BLaER1 treated with 17β-estradiol and CSF1 and Interleukin-3, amounts not matched to agents 10 nM and 100 nM (cell line): ENCODE results near the gene SUPT3H.
"Not testable (repeated sequence)": the region's sequence is repeated elsewhere in the genome, so short reads cannot be mapped to it uniquely, and the experiment has no call there.

Experiments used
- H3K27ac ChIP-seq, 11 experiments: shearing (Covaris generic); formaldehyde crosslinking; 2 replicates each; pipeline ENCODE4 v1.8.1; 2022
- H3K27me3 ChIP-seq, 11 experiments: shearing (Covaris generic); formaldehyde crosslinking; 2 replicates each; pipeline ENCODE4 v1.8.1; 2022
- H3K36me3 ChIP-seq, 11 experiments: shearing (Covaris generic); formaldehyde crosslinking; 2 replicates each; pipeline ENCODE4 v1.8.1; 2022
- H3K4me1 ChIP-seq, 10 experiments: shearing (Covaris generic); formaldehyde crosslinking; 2 replicates each; pipeline ENCODE4 v1.8.1; 2022
- H3K4me2 ChIP-seq, 11 experiments: shearing (Covaris generic); formaldehyde crosslinking; 2 replicates each; pipeline ENCODE4 v1.8.1; 2022
- H3K4me3 ChIP-seq, 10 experiments: shearing (Covaris generic); formaldehyde crosslinking; 2 replicates each; pipeline ENCODE4 v1.8.1; 2022
- H3K9ac ChIP-seq, 11 experiments: shearing (Covaris generic); formaldehyde crosslinking; 2 replicates each; pipeline ENCODE4 v1.8.1; 2022
- H3K9me3 ChIP-seq, 11 experiments: shearing (Covaris generic); formaldehyde crosslinking; replicated peaks in 1 of 11; 2 replicates each; pipeline ENCODE4 v1.8.1; 2022
- H4K20me1 ChIP-seq, 11 experiments: shearing (Covaris generic); formaldehyde crosslinking; 2 replicates each; pipeline ENCODE4 v1.8.1; 2022
- Cebpa-rat ChIP-seq, 11 experiments: shearing (Covaris generic); IDR thresholded peaks; 2 replicates each; pipeline ENCODE4 v1.8.1; 2022

SUPT3H gene

GRCh38 chr6:44918671-44919296 is 458.9 kb downstream of the SUPT3H start:
- H3K9me3 ChIP-seq = no peaks in the 10 kb centered on the region
- H4K20me1 ChIP-seq = no peaks in the 10 kb centered on the region
- H3K4me3 ChIP-seq = no peak overlapping the region
- H3K4me1 ChIP-seq = peaks cover 0 to 13% (median 0%) of the 10 kb centered on the region in 10 experiments; a peak in 4 of 20 replicates
- no peak overlapping the region for H3K4me2 ChIP-seq
- no peaks in the 10 kb centered on the region for H3K27me3 ChIP-seq
- no peak overlapping the region for H3K27ac ChIP-seq
- no peaks in the 10 kb centered on the region for H3K36me3 ChIP-seq
- H3K9ac ChIP-seq = no peak overlapping the region
- TF ChIP-seq Cebpa-rat (IDR thresholded peaks at IDR 0.05) = no peak

GRCh38 chr6:44917430-44917829 is 460.3 kb downstream of the SUPT3H start:
- Histone ChIP-seq H3K4me1 (peaks cover 0 to 13% (median 0%) of the 10 kb centered on the region in 10 experiments; a peak in 4 of 20 replicates), H3K27ac (no peak overlapping the region), H4K20me1 (no peaks in the 10 kb centered on the region), H3K36me3 (no peaks in the 10 kb centered on the region), H3K4me3 (no peak overlapping the region), H3K9me3 (no peaks in the 10 kb centered on the region), H3K9ac (no peak overlapping the region), H3K27me3 (no peaks in the 10 kb centered on the region), H3K4me2 (no peak overlapping the region)
- no peak for TF ChIP-seq Cebpa-rat (IDR thresholded peaks at IDR 0.05)

GRCh38 chr6:44915111-44915510 is 462.6 kb downstream of the SUPT3H start:
- H4K20me1 ChIP-seq = no peaks in the 10 kb centered on the region
- no peak overlapping the region for H3K27ac ChIP-seq
- H3K9ac ChIP-seq = no peak overlapping the region
- TF ChIP-seq Cebpa-rat (IDR thresholded peaks at IDR 0.05) = no peak
- H3K4me2 ChIP-seq = no peak overlapping the region
- no peaks in the 10 kb centered on the region for H3K9me3 ChIP-seq
- no peaks in the 10 kb centered on the region for H3K36me3 ChIP-seq
- 0 out of 20 replicates have a peak, but pooled peaks cover 0 to 1% (median 0%) of the 10 kb centered on the region in 10 experiments for H3K4me1 ChIP-seq
- H3K27me3 ChIP-seq = no peaks in the 10 kb centered on the region
- no peak overlapping the region for H3K4me3 ChIP-seq

GRCh38 chr6:44914141-44914540 is 463.6 kb downstream of the SUPT3H start:
- no peak overlapping the region for H3K9ac ChIP-seq
- no peak overlapping the region for H3K4me2 ChIP-seq
- H3K4me1 ChIP-seq = no peaks in the 10 kb centered on the region
- no peaks in the 10 kb centered on the region for H3K27me3 ChIP-seq
- no peak overlapping the region for H3K4me3 ChIP-seq
- H3K36me3 ChIP-seq = no peaks in the 10 kb centered on the region
- H3K9me3 ChIP-seq = no peaks in the 10 kb centered on the region
- TF ChIP-seq Cebpa-rat (IDR thresholded peaks at IDR 0.05) = no peak
- no peak overlapping the region for H3K27ac ChIP-seq
- H4K20me1 ChIP-seq = no peaks in the 10 kb centered on the region

GRCh38 chr6:44906761-44907160 is 471.0 kb downstream of the SUPT3H start:
- no peaks in the 10 kb centered on the region for H3K36me3 ChIP-seq
- H3K27me3 ChIP-seq = no peaks in the 10 kb centered on the region
- TF ChIP-seq Cebpa-rat (IDR thresholded peaks at IDR 0.05) = no peak
- H4K20me1 ChIP-seq = no peaks in the 10 kb centered on the region
- no peak overlapping the region for H3K27ac ChIP-seq
- no peak overlapping the region for H3K4me2 ChIP-seq
- no peak overlapping the region for H3K9ac ChIP-seq
- H3K4me1 ChIP-seq = no peaks in the 10 kb centered on the region
- H3K9me3 ChIP-seq = peaks cover 0 to 3% (median 0%) of the 10 kb centered on the region in 11 experiments; a peak in 1 of 22 replicates
- H3K4me3 ChIP-seq = no peak overlapping the region

GRCh38 chr6:44900358-44900757 is 477.4 kb downstream of the SUPT3H start:
- not testable (repeated sequence) for H3K9ac ChIP-seq, H3K4me2 ChIP-seq, H3K27me3 ChIP-seq, H4K20me1 ChIP-seq, H3K4me1 ChIP-seq, H3K4me3 ChIP-seq, H3K36me3 ChIP-seq, H3K27ac ChIP-seq, H3K9me3 ChIP-seq

- TF ChIP-seq Cebpa-rat (IDR thresholded peaks at IDR 0.05) = no peak
These were observed 479.3 kb downstream of the SUPT3H start for GRCh38 chr6:44898296-44898930.

GRCh38 chr6:44897316-44897715 is 480.4 kb downstream of the SUPT3H start:
- peaks cover 0 to 8% (median 0%) of the 10 kb centered on the region in 11 experiments; a peak in 6 of 22 replicates for H3K9me3 ChIP-seq
- no peaks in the 10 kb centered on the region for H3K27me3 ChIP-seq
- no peaks in the 10 kb centered on the region for H3K36me3 ChIP-seq
- no peak for TF ChIP-seq Cebpa-rat (IDR thresholded peaks at IDR 0.05)
- no peak overlapping the region for H3K27ac ChIP-seq
- no peaks in the 10 kb centered on the region for H4K20me1 ChIP-seq
- no peak overlapping the region for H3K4me2 ChIP-seq
- no peak overlapping the region for H3K4me3 ChIP-seq
- no peak overlapping the region for H3K9ac ChIP-seq
- no peaks in the 10 kb centered on the region for H3K4me1 ChIP-seq

More at GRCh38 chr6:44898296-44898930, 479.3 kb downstream of the SUPT3H start:
- no peak overlapping the region for H3K4me3 ChIP-seq
- no peaks in the 10 kb centered on the region for H3K4me1 ChIP-seq
- no peak overlapping the region for H3K27ac ChIP-seq
- no peaks in the 10 kb centered on the region for H3K36me3 ChIP-seq
- no peaks in the 10 kb centered on the region for H4K20me1 ChIP-seq
- H3K9ac ChIP-seq = no peak overlapping the region
- H3K27me3 ChIP-seq = no peaks in the 10 kb centered on the region
- peaks cover 0 to 8% (median 0%) of the 10 kb centered on the region in 11 experiments; a peak in 6 of 22 replicates for H3K9me3 ChIP-seq
- no peak overlapping the region for H3K4me2 ChIP-seq

- H3K9me3 ChIP-seq = peaks cover 0 to 8% (median 0%) of the 10 kb centered on the region in 11 experiments; a peak in 6 of 22 replicates
- H3K36me3 ChIP-seq = no peaks in the 10 kb centered on the region
- H3K27ac ChIP-seq = no peak overlapping the region
- H3K4me3 ChIP-seq = no peak overlapping the region
- no peaks in the 10 kb centered on the region for H3K27me3 ChIP-seq
- TF ChIP-seq Cebpa-rat (IDR thresholded peaks at IDR 0.05) = no peak
- H4K20me1 ChIP-seq = no peaks in the 10 kb centered on the region
- no peak overlapping the region for H3K9ac ChIP-seq
- H3K4me2 ChIP-seq = no peak overlapping the region
- no peaks in the 10 kb centered on the region for H3K4me1 ChIP-seq
These were observed 481.0 kb downstream of the SUPT3H start for GRCh38 chr6:44896701-44897100.

- H3K9me3 ChIP-seq = peaks cover 0 to 5% (median 0%) of the 10 kb centered on the region in 11 experiments; a peak in 3 of 22 replicates
- H4K20me1 ChIP-seq = no peaks in the 10 kb centered on the region
- no peak overlapping the region for H3K27ac ChIP-seq
- no peak overlapping the region for H3K4me3 ChIP-seq
- H3K27me3 ChIP-seq = no peaks in the 10 kb centered on the region
- H3K9ac ChIP-seq = no peak overlapping the region
- no peak overlapping the region for H3K4me2 ChIP-seq
- no peak for TF ChIP-seq Cebpa-rat (IDR thresholded peaks at IDR 0.05)
- no peaks in the 10 kb centered on the region for H3K4me1 ChIP-seq
- no peaks in the 10 kb centered on the region for H3K36me3 ChIP-seq
These were observed 485.2 kb downstream of the SUPT3H start for GRCh38 chr6:44892579-44892978.

- not testable (repeated sequence) for H3K4me3 ChIP-seq, H3K9me3 ChIP-seq, H3K4me2 ChIP-seq, H3K36me3 ChIP-seq, H3K9ac ChIP-seq, H3K4me1 ChIP-seq, H4K20me1 ChIP-seq, H3K27me3 ChIP-seq, H3K27ac ChIP-seq
These were observed 498.7 kb downstream of the SUPT3H start for GRCh38 chr6:44879071-44879470.

GRCh38 chr6:44876638-44877037 is 501.1 kb downstream of the SUPT3H start:
- H4K20me1 ChIP-seq, H3K4me2 ChIP-seq, H3K27ac ChIP-seq, H3K36me3 ChIP-seq, H3K4me1 ChIP-seq, H3K27me3 ChIP-seq, H3K9ac ChIP-seq, H3K9me3 ChIP-seq, H3K4me3 ChIP-seq: not testable (repeated sequence)
